WTC11 (cell line): ENCODE results near the gene RIC3.

Experiments used
- ATF3 ChIP-seq: sonication (generic); formaldehyde crosslinking; conservative IDR thresholded peaks from 2 replicates; pipeline ENCODE4 v1.8.1; 2022; ENCODE audit warnings: mild to moderate bottlenecking, missing genetic modification reagents
- CTCF ChIP-seq: fragments of 200-600 bp; IDR thresholded peaks from 2 replicates; pipeline ENCODE4 v1.8.0; 2022; ENCODE audit warnings: antibody characterized with exemption
- PRDM15 ChIP-seq: sonication (generic); formaldehyde crosslinking; IDR thresholded peaks from 2 replicates; pipeline ENCODE4 v1.8.0; 2022; ENCODE audit warnings: missing genetic modification reagents

GRCh38 chr11:8080069-8080670 is 88.7 kb downstream of the RIC3 start:
- TF ChIP-seq CTCF: no peak
- TF ChIP-seq ATF3 (CRISPR knock-in tag): no peak
- TF ChIP-seq PRDM15 (CRISPR knock-in tag): no peak
